ENCODE data around the gene PCED1A. TPM values are rescaled to one million over a fixed set of nuclear protein-coding genes. Genes with fewer than 3 reads are reported as not detected.

PCED1A gene
- total RNA-seq, 2 experiments from 2014 or later: 33.9 to 34.3 TPM

DNA sequence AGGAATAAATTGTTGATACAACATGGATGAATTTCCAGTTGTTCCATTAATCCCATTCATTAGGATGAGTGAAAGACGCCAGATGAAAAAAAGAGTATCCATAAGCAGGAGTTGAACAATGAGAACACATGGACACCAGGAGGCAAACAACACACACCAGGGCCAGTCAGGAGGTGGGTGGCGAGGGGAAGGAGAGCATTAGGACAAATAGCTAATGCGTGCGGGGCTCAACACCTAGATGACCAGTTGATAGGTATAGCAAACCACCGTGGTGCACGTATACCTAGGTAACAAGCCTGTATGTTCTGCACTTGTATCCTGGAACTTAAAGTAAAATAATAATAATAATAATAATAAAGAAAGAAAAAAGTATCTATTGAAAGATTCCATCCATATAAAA, 11.1 kb downstream of the PCED1A start:
- Mint-ChIP-seq H3K4me3 (no peak overlapping the region), H3K27ac (no peak overlapping the region), H3K36me3 (ENCODE audit: low read depth) (no peaks in the 10 kb centered on the region), H3K27me3 (peaks cover 10% of the 10 kb centered on the region), H3K9me3 (no peaks in the 10 kb centered on the region), H3K4me1 (ENCODE audit: low read depth) (peaks cover 20% of the 10 kb centered on the region)
- ChIA-PET POLR2A (interaction anchor here (1.1 to 1.5 kb wide), 2 partner anchors 8 to 28 kb away, joined by 3 to 4 read pairs; no protein-coding TSS in a partner anchor), CTCF (no interaction called here)
- DNase-seq (no peak), ATAC-seq (no peak)
- intact Hi-C loops (cut with micrococcal nuclease): no loop called here
- TF ChIP-seq, protein P1, sequence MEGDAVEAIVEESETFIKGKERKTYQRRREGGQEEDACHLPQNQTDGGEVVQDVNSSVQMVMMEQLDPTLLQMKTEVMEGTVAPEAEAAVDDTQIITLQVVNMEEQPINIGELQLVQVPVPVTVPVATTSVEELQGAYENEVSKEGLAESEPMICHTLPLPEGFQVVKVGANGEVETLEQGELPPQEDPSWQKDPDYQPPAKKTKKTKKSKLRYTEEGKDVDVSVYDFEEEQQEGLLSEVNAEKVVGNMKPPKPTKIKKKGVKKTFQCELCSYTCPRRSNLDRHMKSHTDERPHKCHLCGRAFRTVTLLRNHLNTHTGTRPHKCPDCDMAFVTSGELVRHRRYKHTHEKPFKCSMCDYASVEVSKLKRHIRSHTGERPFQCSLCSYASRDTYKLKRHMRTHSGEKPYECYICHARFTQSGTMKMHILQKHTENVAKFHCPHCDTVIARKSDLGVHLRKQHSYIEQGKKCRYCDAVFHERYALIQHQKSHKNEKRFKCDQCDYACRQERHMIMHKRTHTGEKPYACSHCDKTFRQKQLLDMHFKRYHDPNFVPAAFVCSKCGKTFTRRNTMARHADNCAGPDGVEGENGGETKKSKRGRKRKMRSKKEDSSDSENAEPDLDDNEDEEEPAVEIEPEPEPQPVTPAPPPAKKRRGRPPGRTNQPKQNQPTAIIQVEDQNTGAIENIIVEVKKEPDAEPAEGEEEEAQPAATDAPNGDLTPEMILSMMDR (IDR thresholded peaks at IDR 0.05): no peak

DNA sequence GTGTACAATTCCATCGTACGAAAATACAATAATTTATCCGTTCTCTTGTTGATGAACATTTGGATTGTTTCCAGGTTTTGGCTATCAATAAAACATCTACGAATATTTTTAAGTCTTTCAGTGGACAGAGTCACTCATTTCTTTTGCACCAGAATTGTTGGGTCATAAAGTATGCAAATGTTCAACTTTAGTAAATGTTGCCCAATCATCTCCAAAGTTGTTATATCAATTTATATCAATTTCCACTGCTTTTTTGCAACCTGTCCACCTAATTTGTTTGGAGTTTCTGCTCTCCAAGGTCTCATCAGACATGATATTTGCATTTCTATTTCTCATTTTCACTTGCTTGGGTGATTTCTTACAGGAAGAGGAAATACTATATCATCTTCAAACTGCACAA, 13.8 kb downstream of the PCED1A start:
- DNase-seq: no peak
- H3K27ac Mint-ChIP-seq: no peak overlapping the region
- H3K9me3 Mint-ChIP-seq: no peaks in the 10 kb centered on the region
- ChIA-PET POLR2A (interaction anchor here (1.0 kb wide), 1 partner anchor 85 kb away, joined by 3 read pairs; no protein-coding TSS in a partner anchor), CTCF (no interaction called here)
- H3K4me1 Mint-ChIP-seq (ENCODE audit: low read depth): peaks cover 23% of the 10 kb centered on the region
- no peak overlapping the region for H3K4me3 Mint-ChIP-seq
- ATAC-seq: no peak
- intact Hi-C loops (cut with micrococcal nuclease): no loop called here
- H3K27me3 Mint-ChIP-seq: peaks cover 12% of the 10 kb centered on the region
- H3K36me3 Mint-ChIP-seq (ENCODE audit: low read depth): no peaks in the 10 kb centered on the region
- TF ChIP-seq, protein P1 (IDR thresholded peaks at IDR 0.05): no peak

DNA sequence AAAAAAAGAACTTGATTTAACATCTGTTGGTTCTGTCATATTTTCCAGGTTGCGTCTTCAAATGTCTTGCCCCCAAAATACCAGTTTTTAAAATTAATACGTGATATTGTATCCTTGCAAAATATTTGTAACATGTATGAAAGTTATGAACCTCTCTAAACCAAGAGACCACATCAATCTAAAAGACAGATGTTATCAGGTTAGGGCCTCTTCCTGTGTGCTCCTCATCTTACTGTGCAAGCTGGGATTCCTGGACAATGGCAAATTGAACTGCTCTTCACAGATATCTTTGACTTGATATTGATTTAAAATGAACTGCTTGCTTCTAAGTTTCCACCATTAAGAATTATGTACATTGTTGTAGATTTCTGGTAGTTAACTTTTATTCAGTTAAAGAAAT, 14.7 kb downstream of the PCED1A start:
- TF ChIP-seq, protein P1 (IDR thresholded peaks at IDR 0.05): no peak
- ChIA-PET POLR2A (interaction anchor here (1.0 kb wide), 1 partner anchor 14 kb away, joined by 3 read pairs; no protein-coding TSS in a partner anchor), CTCF (no interaction called here)
- Mint-ChIP-seq H3K27me3 (peaks cover 17% of the 10 kb centered on the region), H3K4me1 (ENCODE audit: low read depth) (peaks cover 26% of the 10 kb centered on the region), H3K9me3 (no peaks in the 10 kb centered on the region), H3K4me3 (no peak overlapping the region), H3K36me3 (ENCODE audit: low read depth) (no peaks in the 10 kb centered on the region), H3K27ac (no peak overlapping the region)
- peak; percentile 45 for ATAC-seq
- DNase-seq: no peak
- intact Hi-C loops (cut with micrococcal nuclease): no loop called here

DNA sequence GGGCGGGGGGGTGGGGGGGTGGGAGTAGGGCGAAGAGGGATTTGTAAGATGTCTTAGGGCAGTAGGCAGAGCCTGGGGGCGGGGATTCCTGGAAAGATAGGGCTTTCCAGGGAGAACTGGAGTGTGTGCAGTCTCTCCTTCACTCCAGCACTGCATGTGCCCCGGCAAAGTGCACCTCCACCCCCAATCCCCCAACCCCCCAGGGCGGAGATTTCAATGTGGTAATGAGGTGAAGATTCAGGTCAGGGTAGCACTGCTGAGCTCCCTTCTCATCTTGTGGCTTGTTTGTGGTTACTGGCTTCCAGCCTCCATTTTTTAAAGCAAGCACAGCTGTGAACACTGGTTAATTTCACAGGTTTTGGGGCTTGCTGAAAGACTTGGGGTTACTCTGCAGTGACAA, 18.4 kb downstream of the PCED1A start:
- Mint-ChIP-seq H3K9me3 (no peaks in the 10 kb centered on the region), H3K36me3 (ENCODE audit: low read depth) (no peaks in the 10 kb centered on the region), H3K27ac (no peak overlapping the region), H3K4me1 (ENCODE audit: low read depth) (peaks cover 33% of the 10 kb centered on the region), H3K27me3 (peaks cover 24% of the 10 kb centered on the region), H3K4me3 (no peak overlapping the region)
- ChIA-PET POLR2A (interaction anchor here (1.3 to 1.5 kb wide), 3 partner anchors 11 to 43 kb away, joined by 3 to 4 read pairs (median 3); partner anchors contain the start of genes PCED1A and VPS16), CTCF (interaction anchor here (1.6 kb wide), 1 partner anchor 79 kb away, joined by 6 read pairs; no protein-coding TSS in a partner anchor)
- intact Hi-C loops (cut with micrococcal nuclease): no loop called here
- DNase-seq (peak; percentile 69), ATAC-seq (peak; percentile 67)
- TF ChIP-seq, protein P1 (IDR thresholded peaks at IDR 0.05): no peak

All from activated CD8-positive, alpha-beta T cell treated with anti-CD3 and anti-CD28 coated beads for 36 hours (primary cell).